ENCODE data around the gene TMEM81.
A peak's percentile ranks its signal among the peaks of the same experiment; 100 is the strongest.

The TMEM81 gene, protein sequence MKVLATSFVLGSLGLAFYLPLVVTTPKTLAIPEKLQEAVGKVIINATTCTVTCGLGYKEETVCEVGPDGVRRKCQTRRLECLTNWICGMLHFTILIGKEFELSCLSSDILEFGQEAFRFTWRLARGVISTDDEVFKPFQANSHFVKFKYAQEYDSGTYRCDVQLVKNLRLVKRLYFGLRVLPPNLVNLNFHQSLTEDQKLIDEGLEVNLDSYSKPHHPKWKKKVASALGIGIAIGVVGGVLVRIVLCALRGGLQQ

DNA sequence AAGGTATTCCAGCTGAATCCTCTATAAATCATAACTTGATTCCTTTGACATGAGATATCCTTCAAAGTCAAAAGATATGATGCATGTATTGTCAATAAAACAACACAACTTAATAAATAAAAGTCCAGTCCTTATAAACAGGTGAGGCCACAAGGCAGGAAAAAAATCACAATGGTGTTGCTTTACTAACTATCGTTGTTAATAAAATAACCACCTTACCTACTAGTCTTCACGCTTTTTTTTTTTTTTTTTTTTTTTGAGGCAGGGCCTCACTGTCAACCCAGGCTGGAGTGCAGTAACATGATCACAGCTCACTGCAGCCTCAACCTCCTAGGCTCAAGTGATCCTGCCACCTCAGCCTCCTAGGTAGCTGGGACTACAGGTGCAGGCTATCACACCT lies at the start of gene TMEM81:
TSS of gene TMEM81 (minus strand) at position 101 of the 400 bp plus-strand sequence. CDS start 140 bp downstream, outside the sequence.
- DNase-seq = no peak
- peak within 1 kb of the TSS; percentile 20 to 30 for H3K27ac Mint-ChIP-seq
- H3K4me3 Mint-ChIP-seq = no peak within 1 kb of the TSS
- no peaks in the 10 kb centered on the region for H3K9me3 Mint-ChIP-seq
- no peak for ATAC-seq
- H3K4me1 Mint-ChIP-seq = no peaks in the 10 kb centered on the region
- H3K27me3 Mint-ChIP-seq = no peaks in the 10 kb centered on the region

DNA sequence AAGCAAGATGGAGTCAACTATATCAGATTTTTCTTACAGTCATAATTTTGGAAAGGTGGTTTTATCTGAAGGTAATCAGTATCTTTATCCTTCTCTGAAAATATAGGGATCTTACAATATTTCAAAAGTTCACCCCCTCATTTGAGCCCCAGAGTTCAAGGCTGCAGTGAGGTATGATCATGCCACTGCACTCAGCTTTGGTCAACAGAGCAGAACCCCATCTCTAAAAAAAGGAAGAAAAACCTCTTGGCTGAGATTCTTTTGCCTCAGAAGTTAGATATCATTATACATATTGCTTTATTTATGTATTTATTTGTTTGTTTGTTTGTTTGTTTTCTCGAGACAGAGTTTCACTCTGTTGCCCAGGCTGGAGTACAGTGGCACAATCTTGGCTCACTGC lies 49.0 kb upstream of the TMEM81 start:
- Mint-ChIP-seq H3K4me1 (no peaks in the 10 kb centered on the region), H3K9me3 (no peaks in the 10 kb centered on the region), H3K27me3 (no peaks in the 10 kb centered on the region), H3K27ac (no peak overlapping the region), H3K4me3 (no peak overlapping the region)
- DNase-seq (no peak), ATAC-seq (no peak)

DNA sequence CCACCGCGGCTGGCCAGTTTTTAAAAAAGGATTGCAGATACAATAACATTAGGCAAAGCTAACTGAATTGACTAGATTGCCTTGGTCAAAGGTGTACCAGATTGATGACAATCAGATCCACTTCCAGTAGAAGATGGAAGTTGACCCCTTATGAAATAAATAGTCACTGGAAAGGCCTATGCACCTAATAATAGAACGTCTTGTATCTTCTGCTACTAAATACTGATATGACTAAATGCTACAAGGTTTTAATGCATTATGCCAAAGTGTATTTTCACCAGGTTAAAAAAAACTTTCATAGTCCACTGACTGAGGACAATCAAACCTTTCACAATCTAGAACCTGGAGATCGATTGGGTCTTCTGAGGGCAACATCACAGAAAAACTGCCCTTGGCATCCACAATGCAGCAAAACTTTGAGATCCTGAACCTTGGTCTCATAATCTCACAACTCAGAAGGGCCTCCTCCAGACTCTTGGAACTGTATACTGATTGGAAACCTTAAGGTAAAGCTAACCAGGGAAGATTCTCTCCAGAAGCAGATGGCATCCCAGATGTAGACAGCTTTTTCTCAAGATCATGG lies 45.3 kb upstream of the TMEM81 start:
- Mint-ChIP-seq H3K4me3 (no peak overlapping the region), H3K27me3 (no peaks in the 10 kb centered on the region), H3K27ac (no peak overlapping the region), H3K9me3 (no peaks in the 10 kb centered on the region), H3K4me1 (no peaks in the 10 kb centered on the region)
- DNase-seq (no peak), ATAC-seq (no peak)

DNA sequence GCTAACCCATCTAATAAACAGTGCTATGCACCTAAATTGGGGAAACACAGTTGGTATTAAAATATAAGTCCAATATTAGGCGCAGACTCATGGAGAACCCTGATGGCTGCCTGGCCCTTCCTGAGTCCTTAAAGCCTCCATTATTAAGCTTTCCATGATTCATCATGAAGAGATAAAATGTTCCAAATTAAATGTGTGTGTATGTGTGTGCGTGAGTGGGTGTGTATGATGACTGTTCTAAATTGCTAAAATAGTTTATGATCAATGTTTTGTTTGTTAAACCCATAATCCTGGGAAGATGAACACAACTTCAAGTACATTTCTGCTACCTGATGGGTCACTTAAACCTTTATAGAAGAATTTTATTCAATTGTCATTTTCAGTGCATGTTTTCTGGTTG lies 43.8 kb upstream of the TMEM81 start:
- Mint-ChIP-seq H3K9me3 (no peaks in the 10 kb centered on the region), H3K27ac (no peak overlapping the region), H3K27me3 (no peaks in the 10 kb centered on the region), H3K4me1 (peaks cover 5% of the 10 kb centered on the region), H3K4me3 (no peak overlapping the region)
- no peak for ATAC-seq
- no peak for DNase-seq

DNA sequence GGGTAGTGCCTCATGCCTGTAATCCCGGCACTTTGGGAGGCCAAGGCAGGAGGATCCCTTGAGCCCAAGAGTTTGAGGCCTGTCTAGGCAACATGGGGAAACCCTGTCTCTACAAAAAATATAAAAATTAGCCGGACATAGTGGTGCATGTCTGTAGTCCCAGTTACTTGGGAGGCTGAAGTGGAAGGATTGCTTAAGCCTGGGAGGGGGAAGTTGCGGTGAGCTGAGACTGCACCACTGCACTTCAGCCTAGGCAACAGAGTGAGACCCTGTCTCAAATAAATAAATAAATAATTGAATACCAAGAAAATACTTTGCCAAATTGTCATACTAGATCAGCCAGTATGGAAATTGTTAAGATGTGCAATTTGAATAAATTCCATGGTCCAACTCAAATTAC lies 43.4 kb upstream of the TMEM81 start:
- ATAC-seq = no peak
- no peak overlapping the region for H3K27ac Mint-ChIP-seq
- H3K27me3 Mint-ChIP-seq = no peaks in the 10 kb centered on the region
- no peak overlapping the region for H3K4me3 Mint-ChIP-seq
- H3K9me3 Mint-ChIP-seq = no peaks in the 10 kb centered on the region
- DNase-seq = no peak
- H3K4me1 Mint-ChIP-seq = peaks cover 9% of the 10 kb centered on the region

DNA sequence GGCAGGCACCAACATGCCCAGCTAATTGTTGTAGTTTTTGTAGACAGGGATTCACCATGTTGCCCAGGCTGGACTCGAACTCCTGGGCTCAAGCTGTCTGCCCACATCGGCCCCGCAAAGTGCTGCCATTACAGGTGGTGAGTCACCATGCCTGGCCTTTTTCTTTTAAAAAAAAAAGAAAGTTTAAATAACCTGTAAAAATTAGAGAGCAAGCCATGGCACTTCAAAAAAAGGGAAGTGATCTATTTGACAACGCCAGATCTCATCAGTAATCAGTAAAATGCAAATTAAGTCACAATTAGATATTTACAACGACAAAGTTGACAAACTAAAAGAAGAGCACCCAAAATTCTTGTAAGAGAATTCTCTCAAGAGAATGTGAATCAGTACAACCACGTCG lies 40.5 kb upstream of the TMEM81 start:
- Mint-ChIP-seq H3K27me3 (no peaks in the 10 kb centered on the region), H3K27ac (no peak overlapping the region), H3K9me3 (no peaks in the 10 kb centered on the region), H3K4me1 (peaks cover 23% of the 10 kb centered on the region), H3K4me3 (no peak overlapping the region)
- ATAC-seq = no peak
- no peak for DNase-seq

DNA sequence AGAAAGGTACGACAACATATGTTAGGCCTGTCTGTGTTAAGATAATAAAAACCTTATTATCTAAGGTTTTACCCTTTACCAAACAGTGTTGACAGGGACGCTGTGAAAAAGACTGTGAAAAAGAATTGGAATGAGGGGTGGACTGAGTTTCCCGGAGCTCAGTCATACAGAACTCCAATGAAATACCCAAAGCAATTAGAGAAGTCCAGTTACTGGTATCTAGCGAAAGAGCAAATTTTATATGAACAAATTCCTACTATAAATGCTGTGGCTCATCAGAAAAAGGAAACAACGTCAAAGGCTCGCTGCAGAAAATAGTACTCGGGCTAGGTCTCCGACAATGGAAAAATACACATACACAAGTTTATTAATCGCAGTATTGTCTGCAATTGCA lies 38.2 kb upstream of the TMEM81 start:
- Mint-ChIP-seq H3K27me3 (no peaks in the 10 kb centered on the region), H3K27ac (peak overlapping the region; percentile 100), H3K4me3 (peak overlapping the region; percentile 96 to 98), H3K4me1 (peaks cover 37% of the 10 kb centered on the region), H3K9me3 (no peaks in the 10 kb centered on the region)
- DNase-seq (no peak), ATAC-seq (no peak)

DNA sequence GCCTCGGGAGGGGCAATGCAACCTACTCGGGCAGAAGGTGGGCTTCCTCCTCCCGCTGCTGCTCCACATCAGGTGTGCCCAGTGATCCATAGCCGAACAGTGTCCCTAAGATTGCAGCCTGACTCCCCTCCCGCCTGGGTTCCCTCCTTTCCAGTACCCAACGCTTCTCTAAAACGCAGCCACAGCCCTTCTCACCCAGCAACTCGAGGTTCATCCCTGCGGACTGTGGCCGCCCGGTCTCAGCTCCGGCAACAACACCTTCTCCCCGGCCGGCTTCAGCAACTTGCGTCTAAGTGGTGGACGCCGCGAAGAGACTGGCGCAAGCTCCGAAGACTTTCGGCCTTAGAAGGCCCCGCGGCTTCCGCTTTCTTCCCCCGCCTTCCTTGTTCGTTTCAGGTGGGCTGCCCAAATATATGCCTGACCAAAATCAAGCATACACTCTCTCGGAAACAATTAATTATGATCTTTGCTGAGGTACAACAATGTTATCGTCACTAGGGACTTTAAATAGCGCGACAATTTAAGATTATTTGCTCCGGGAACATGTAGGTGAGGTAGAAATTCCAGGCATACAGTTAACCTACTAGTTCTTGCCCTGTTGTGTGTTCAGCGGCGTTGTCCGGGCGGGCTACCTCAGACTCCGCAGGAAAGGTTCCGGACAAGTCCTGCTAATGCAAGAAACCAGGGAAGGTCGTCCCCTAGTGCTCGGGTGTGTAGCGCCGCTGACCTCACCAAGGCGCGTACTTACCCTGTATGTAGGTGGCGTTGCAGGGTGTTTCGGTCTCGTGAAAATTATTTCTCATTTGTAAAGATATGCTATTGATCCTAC lies 37.6 kb upstream of the TMEM81 start, which contains the start of gene RBBP5:
TSS of gene RBBP5 (minus strand) at position 319 of the 829 bp plus-strand sequence. CDS start at position 214, 105 bp downstream.
- no peaks in the 10 kb centered on the region for H3K27me3 Mint-ChIP-seq
- H3K4me1 Mint-ChIP-seq = peaks cover 37% of the 10 kb centered on the region
- no peaks in the 10 kb centered on the region for H3K9me3 Mint-ChIP-seq
- ATAC-seq (peak; percentile 99), DNase-seq (peak; percentile 96 to 98)
- H3K4me3 Mint-ChIP-seq = peak within 1 kb of the TSS; percentile 96 to 98
- H3K27ac Mint-ChIP-seq = peak within 1 kb of the TSS; percentile 100

DNA sequence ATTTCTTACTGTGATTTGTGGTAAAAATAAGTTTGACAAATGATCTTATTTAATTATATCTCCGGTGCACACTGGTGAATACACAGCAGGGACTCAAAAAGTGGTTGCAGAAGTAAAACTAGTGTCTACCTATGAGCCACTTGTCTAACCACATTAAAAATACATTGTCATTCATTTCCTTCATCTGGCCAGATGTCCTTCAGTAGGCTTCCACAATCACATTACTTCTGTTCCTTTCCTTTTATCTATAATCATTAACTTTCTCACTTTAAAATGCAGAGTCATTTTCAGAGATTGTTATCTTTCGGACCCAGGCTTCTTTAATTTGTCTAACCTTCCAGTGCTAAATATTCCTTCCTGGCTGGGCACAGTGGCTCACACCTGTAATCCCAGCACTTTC lies 34.5 kb upstream of the TMEM81 start:
- Mint-ChIP-seq H3K27me3 (no peaks in the 10 kb centered on the region), H3K27ac (peak overlapping the region in 1 of 2 donors; percentile 48), H3K4me1 (peaks cover 37% of the 10 kb centered on the region), H3K4me3 (peak overlapping the region in 1 of 2 donors; percentile 35), H3K9me3 (no peaks in the 10 kb centered on the region)
- DNase-seq = no peak
- no peak for ATAC-seq

DNA sequence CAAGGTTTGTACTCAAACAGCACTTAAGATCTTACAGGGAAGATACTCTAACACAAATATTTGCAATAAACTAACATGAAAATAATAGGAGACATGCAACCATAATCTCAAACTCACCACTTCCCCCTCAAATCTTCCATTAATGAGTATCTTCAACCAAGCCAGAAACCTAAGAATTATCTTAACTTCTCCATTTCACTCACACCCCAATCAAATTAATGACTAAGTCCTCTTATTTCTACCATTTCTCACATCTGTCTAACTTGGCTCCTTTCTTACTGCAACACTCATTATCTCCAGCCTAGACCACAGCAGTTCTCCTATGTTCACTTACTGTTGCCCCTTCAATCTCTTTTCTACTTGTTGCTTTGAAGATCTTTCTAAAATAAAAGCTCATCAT lies 27.1 kb upstream of the TMEM81 start:
- Mint-ChIP-seq H3K4me3 (no peak overlapping the region), H3K27me3 (no peaks in the 10 kb centered on the region)

DNA sequence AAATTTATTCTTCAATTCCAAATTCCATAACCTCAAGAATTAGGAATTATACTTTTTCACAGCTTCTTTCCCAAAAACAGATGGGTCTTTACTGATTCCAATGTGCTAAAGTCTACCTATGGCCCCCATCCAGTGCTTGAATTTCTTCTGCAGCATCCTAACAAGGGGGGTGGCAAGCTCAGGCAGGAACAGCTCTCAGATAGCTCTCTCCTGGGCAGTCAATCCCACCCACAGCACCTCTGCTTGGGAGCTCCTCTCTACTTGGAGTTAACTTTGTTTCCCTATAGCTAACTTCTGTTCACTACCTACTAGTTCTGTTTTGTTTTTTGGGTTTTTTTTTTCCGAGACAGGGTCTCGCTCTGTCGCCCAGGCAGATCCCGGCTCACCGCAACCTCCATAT lies 25.5 kb upstream of the TMEM81 start:
- no peak for ATAC-seq
- Mint-ChIP-seq H3K27me3 (no peaks in the 10 kb centered on the region), H3K4me3 (no peak overlapping the region), H3K27ac (no peak overlapping the region), H3K4me1 (no peaks in the 10 kb centered on the region), H3K9me3 (no peaks in the 10 kb centered on the region)
- no peak for DNase-seq

More for the DNA sequence above, 27.1 kb upstream of the TMEM81 start:
- DNase-seq (no peak), ATAC-seq (no peak)
- Mint-ChIP-seq H3K9me3 (no peaks in the 10 kb centered on the region), H3K4me1 (no peaks in the 10 kb centered on the region), H3K27ac (no peak overlapping the region)

DNA sequence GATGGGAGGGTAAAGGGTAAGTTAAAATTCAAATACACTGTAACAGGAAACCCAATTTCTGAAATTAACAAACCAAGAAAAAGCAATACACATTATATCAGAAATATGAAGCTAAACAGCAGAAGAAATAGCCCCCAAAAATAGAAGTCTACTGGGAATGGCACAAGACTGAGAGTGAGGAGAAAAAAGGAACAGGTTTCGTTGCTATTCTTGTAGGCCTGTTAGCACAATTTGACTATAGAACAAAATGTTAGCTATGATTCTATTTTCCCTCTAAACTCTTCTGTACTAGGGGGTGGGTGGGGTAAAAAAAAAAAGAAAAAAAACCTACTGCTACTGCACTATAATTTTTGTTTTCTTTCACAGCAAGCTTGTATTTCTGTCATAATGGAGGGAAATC lies 25.0 kb upstream of the TMEM81 start:
- Mint-ChIP-seq H3K4me3 (no peak overlapping the region), H3K27ac (no peak overlapping the region), H3K4me1 (no peaks in the 10 kb centered on the region), H3K27me3 (no peaks in the 10 kb centered on the region), H3K9me3 (no peaks in the 10 kb centered on the region)
- ATAC-seq (no peak), DNase-seq (no peak)

DNA sequence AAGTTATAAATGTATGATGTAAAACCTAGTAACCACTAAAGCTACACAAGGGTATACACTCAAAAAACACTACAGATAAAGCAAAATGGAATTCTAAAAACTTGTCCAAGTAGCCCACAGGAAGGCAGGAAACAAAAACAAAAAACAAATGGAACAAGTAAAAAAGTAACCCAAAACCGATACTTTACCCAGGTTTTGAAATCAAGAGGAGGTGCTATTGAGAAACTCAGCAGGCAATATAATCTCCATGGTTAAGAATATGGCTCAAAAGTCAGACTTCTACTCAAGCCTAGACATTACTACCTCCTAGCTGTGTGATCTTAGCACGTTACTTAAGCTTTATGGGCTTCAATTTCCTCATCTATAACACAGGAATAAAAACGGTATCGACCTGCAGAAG lies 24.2 kb upstream of the TMEM81 start:
- Mint-ChIP-seq H3K4me1 (no peaks in the 10 kb centered on the region), H3K27me3 (no peaks in the 10 kb centered on the region), H3K4me3 (no peak overlapping the region), H3K9me3 (no peaks in the 10 kb centered on the region), H3K27ac (peak overlapping the region in 1 of 2 donors; percentile 40)
- DNase-seq (no peak), ATAC-seq (no peak)

DNA sequence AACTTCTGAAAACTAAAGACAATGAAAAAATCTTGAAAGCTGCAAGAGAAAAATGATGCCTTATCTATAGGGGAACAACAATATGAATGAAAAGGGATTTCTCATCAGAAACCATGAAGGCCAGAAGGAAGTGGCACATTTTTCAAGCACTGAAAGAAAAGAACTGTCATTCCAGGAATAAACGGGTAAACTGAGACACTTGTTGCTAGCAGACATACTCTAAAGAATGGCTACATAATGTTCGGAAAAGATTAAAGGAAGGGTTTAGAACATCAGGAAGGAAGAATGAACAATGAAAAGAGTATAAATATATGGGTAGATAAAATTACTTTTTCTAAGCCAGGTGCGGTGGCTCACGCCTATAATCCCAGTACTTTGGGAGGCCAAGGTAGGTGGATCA lies 23.1 kb upstream of the TMEM81 start:
- no peaks in the 10 kb centered on the region for H3K27me3 Mint-ChIP-seq
- no peaks in the 10 kb centered on the region for H3K9me3 Mint-ChIP-seq
- no peaks in the 10 kb centered on the region for H3K4me1 Mint-ChIP-seq
- DNase-seq (no peak), ATAC-seq (no peak)
- no peak overlapping the region for H3K4me3 Mint-ChIP-seq
- no peak overlapping the region for H3K27ac Mint-ChIP-seq

DNA sequence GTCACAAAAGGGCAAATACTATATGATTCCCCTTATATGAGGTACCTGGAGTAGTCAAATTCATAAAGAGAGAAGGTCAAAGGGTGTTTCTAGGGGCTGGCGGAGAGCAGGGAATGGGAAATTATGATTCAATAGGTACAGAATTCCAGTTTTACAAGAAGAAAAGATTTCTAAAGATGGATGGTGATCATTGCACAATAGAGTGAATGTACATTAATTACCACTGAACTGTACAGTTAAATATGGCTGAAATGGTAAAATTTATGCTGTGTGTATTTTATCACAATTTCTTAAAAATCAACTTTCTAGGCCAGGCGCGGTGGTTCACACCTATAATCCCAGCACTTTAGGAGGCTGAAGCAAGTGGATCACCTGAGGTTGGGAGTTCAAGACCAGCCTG lies 18.1 kb upstream of the TMEM81 start:
- no peaks in the 10 kb centered on the region for H3K4me1 Mint-ChIP-seq
- H3K9me3 Mint-ChIP-seq = no peaks in the 10 kb centered on the region
- DNase-seq (no peak), ATAC-seq (no peak)
- no peak overlapping the region for H3K4me3 Mint-ChIP-seq
- no peaks in the 10 kb centered on the region for H3K27me3 Mint-ChIP-seq
- H3K27ac Mint-ChIP-seq = no peak overlapping the region

DNA sequence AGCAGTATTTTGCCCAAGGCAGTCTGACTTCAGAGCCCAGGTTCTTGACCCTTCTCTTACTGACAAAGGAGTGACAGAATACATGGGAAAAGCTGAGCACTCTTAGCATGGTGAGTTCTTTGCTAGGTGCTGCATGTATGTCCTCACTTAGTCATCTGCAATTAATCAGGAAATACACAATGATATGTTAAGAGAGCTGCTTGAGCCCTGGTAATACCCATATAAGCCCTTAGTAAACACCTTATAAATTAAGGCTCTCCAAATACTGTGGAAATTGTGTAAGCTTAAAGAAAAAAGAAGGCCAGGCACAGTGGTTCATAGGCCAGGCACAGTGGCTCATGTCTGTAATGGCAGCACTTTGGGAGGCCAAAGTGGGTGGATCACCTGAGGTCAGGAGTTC lies 14.0 kb upstream of the TMEM81 start:
- no peaks in the 10 kb centered on the region for H3K27me3 Mint-ChIP-seq
- no peaks in the 10 kb centered on the region for H3K4me1 Mint-ChIP-seq
- no peak overlapping the region for H3K4me3 Mint-ChIP-seq
- H3K9me3 Mint-ChIP-seq = no peaks in the 10 kb centered on the region
- no peak for ATAC-seq
- H3K27ac Mint-ChIP-seq = no peak overlapping the region
- no peak for DNase-seq

Data from stimulated activated naive CD8-positive, alpha-beta T cell treated with anti-CD3 and anti-CD28 coated beads, Interleukin-15, amount 100 ng/mL, for 72 hours (primary cell).